Smooth muscle cell (in vitro differentiated cells): ENCODE results near the gene TAC4. TPM values are rescaled to one million over a fixed set of nuclear protein-coding genes. Genes with fewer than 3 reads are reported as not detected.

Source experiments
- DNase-seq: peaks from one replicate; lab custom pipeline; 2025; ENCODE audit not compliant: unreplicated experiment; lab: John Stamatoyannopoulos, UW
- H2AFZ ChIP-seq: fragments of 200-600 bp; sonication (generic); 2 replicates; pipeline ENCODE4 v1.6.0; 2016; ENCODE audit warnings: antibody characterized with exemption, low read depth, mild to moderate bottlenecking
- H3F3A ChIP-seq: fragments of 200-600 bp; sonication (generic); 2 replicates; pipeline ENCODE4 v1.6.0; 2017; ENCODE audit warnings: antibody characterized with exemption, low read depth
- H3K27ac ChIP-seq: fragments of 200-600 bp; sonication (generic); 2 replicates; pipeline ENCODE4 v1.5.1; 2016; ENCODE audit warnings: low read depth, mild to moderate bottlenecking
- H3K27me3 ChIP-seq: fragments of 200-600 bp; sonication (generic); 2 replicates; pipeline ENCODE4 v1.6.1; 2016; ENCODE audit warnings: low read depth, mild to moderate bottlenecking
- H3K36me3 ChIP-seq: fragments of 200-600 bp; sonication (generic); 2 replicates; pipeline ENCODE4 v1.5.1; 2016; ENCODE audit warnings: low read depth
- H3K4me1 ChIP-seq: fragments of 200-600 bp; sonication (generic); 2 replicates; pipeline ENCODE4 v1.5.1; 2016; ENCODE audit warnings: low read depth
- H3K4me2 ChIP-seq: fragments of 200-600 bp; sonication (generic); 2 replicates; pipeline ENCODE4 v1.6.0; 2016; ENCODE audit warnings: mild to moderate bottlenecking
- H3K4me3 ChIP-seq: fragments of 200-600 bp; sonication (generic); 2 replicates; pipeline ENCODE4 v1.5.1; 2016; ENCODE audit warnings: mild to moderate bottlenecking
- H3K79me2 ChIP-seq: fragments of 200-600 bp; sonication (generic); 2 replicates; pipeline ENCODE4 v1.6.0; 2016; ENCODE audit warnings: low read depth, mild to moderate bottlenecking
- H3K9ac ChIP-seq: fragments of 200-600 bp; sonication (generic); 2 replicates; pipeline ENCODE4 v1.6.0; 2016; ENCODE audit warnings: low read depth
- H3K9me3 ChIP-seq: fragments of 200-600 bp; sonication (generic); replicated peaks from 2 replicates; pipeline ENCODE4 v1.5.1; 2016; ENCODE audit warnings: low read depth
- H4K20me1 ChIP-seq: fragments of 200-600 bp; sonication (generic); 2 replicates; pipeline ENCODE4 v1.6.0; 2016; ENCODE audit warnings: low read depth
- WGBS: methylation state at CpG from one replicate; pipeline ENCODE4 v1.1.7; 2016; ENCODE audit warnings: low lambda C conversion rate; 5-methylcytosine and 5-hydroxymethylcytosine counted together
- polyA plus RNA-seq: library from polyadenylated mRNA; unstranded; fragments of >200 nt; fragmentation: Nextera tagmentation; extraction: Ambion mirVana; gene quantifications from 2 replicates; pipeline ENCODE4 v1.2.1, GENCODE V29; 2016
- total RNA-seq: library from RNA; depleted of rRNA; stranded (reverse); fragments of >200 nt; gene quantifications from 2 replicates; pipeline ENCODE4 v1.2.3, GENCODE V29; 2014
- TF ChIP-seq, protein P1 (sequence below): fragments of 200-600 bp; sonication (generic); IDR thresholded peaks from 2 replicates; pipeline ENCODE4 v1.5.1; 2017; ENCODE audit warnings: borderline replicate concordance, mild to moderate bottlenecking, antibody characterized with exemption; ENCODE audit not compliant: insufficient read depth, poor library complexity, severe bottlenecking

The TAC4 gene
- total and polyA plus RNA-seq, 2 experiments from 2014 or later = not detected

DNA sequence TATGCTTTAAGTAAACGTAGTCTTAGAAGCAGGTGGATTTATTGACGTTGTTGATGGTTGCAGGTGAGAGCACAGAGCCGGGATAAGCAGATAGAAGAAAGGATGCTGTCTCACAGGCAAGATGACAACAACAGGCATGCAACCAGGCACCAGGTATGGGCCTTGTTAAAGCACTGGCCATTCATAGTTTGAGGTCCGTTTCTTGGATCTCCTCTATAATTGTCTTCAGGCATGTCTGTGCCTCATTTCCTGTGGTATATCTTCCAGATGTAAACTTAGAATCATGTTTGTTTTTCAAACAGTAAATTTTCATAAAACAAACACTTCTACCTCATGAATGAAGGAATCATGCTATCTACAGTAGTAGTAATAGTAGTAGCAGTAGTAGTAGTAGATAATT, 38.8 kb downstream of the TAC4 start:
- TF ChIP-seq, protein P1, sequence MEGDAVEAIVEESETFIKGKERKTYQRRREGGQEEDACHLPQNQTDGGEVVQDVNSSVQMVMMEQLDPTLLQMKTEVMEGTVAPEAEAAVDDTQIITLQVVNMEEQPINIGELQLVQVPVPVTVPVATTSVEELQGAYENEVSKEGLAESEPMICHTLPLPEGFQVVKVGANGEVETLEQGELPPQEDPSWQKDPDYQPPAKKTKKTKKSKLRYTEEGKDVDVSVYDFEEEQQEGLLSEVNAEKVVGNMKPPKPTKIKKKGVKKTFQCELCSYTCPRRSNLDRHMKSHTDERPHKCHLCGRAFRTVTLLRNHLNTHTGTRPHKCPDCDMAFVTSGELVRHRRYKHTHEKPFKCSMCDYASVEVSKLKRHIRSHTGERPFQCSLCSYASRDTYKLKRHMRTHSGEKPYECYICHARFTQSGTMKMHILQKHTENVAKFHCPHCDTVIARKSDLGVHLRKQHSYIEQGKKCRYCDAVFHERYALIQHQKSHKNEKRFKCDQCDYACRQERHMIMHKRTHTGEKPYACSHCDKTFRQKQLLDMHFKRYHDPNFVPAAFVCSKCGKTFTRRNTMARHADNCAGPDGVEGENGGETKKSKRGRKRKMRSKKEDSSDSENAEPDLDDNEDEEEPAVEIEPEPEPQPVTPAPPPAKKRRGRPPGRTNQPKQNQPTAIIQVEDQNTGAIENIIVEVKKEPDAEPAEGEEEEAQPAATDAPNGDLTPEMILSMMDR = no peak
- Histone ChIP-seq H3F3A (no peaks in the 10 kb centered on the region), H4K20me1 (peaks cover 58% of the 10 kb centered on the region), H3K4me2 (no peak overlapping the region), H3K4me1 (no peaks in the 10 kb centered on the region), H3K9me3 (no peaks in the 10 kb centered on the region), H3K36me3 (peaks cover 12% of the 10 kb centered on the region), H3K9ac (no peak overlapping the region), H3K79me2 (peaks cover 20% of the 10 kb centered on the region), H3K27ac (no peak overlapping the region), H3K4me3 (no peak overlapping the region), H3K27me3 (no peaks in the 10 kb centered on the region), H2AFZ (no peak overlapping the region)
- no peak for DNase-seq
- 94% methylated on average over 4 of the region's 4 CpGs for WGBS

DNA sequence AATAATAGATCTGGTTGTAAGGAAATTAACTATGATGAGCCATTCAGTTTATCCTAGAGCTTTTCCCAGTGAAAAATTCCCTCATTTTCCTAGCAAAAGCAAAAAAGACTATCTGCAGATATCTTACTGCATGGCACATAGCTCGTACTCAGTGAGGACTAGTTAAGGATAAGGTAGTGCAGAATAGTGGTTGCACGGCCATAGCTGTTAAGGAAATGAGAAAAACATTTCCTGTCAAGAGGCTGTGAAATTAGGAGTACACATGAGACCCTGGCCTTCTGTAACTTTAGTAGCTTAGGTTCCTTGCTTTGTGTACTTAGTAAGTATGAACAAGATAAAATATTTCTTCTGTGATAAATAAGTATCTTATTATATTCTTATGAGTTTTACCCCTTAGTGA, 49.1 kb downstream of the TAC4 start:
- Histone ChIP-seq H3K27ac (no peak overlapping the region), H3F3A (no peaks in the 10 kb centered on the region), H4K20me1 (peaks cover 87% of the 10 kb centered on the region), H3K4me3 (no peak overlapping the region), H3K9me3 (no peaks in the 10 kb centered on the region), H3K36me3 (peaks cover 30% of the 10 kb centered on the region), H3K27me3 (no peaks in the 10 kb centered on the region), H2AFZ (no peak overlapping the region), H3K9ac (no peak overlapping the region), H3K4me2 (no peak overlapping the region), H3K4me1 (no peaks in the 10 kb centered on the region), H3K79me2 (peaks cover 76% of the 10 kb centered on the region)
- TF ChIP-seq, protein P1 = no peak
- WGBS = 97% methylated on average over 2 of the region's 2 CpGs
- DNase-seq = no peak

DNA sequence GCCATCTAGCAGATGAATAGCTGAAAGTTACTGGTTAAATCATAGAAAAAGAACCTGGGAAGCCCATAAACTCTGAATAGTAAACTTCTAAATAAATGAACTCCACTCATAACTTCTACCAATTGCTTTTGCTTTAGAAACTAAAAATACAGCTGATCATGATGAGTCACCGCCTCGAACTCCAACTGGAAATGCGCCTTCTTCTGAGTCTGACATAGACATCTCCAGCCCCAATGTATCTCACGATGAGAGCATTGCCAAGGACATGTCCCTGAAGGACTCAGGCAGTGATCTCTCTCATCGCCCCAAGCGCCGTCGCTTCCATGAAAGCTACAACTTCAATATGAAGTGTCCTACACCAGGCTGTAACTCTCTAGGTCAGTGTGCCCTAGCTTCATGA, 49.7 kb downstream of the TAC4 start:
- TF ChIP-seq, protein P1 = no peak
- Histone ChIP-seq H3K79me2 (peaks cover 82% of the 10 kb centered on the region), H3K27ac (no peak overlapping the region), H3K4me3 (no peak overlapping the region), H3K4me2 (no peak overlapping the region), H3K9me3 (no peaks in the 10 kb centered on the region), H4K20me1 (peaks cover 92% of the 10 kb centered on the region), H3K4me1 (no peaks in the 10 kb centered on the region), H3K27me3 (no peaks in the 10 kb centered on the region), H3F3A (no peaks in the 10 kb centered on the region), H2AFZ (no peak overlapping the region), H3K9ac (no peak overlapping the region), H3K36me3 (peaks cover 32% of the 10 kb centered on the region)
- DNase-seq = no peak
- WGBS = 95% methylated on average over 8 of the region's 8 CpGs

DNA sequence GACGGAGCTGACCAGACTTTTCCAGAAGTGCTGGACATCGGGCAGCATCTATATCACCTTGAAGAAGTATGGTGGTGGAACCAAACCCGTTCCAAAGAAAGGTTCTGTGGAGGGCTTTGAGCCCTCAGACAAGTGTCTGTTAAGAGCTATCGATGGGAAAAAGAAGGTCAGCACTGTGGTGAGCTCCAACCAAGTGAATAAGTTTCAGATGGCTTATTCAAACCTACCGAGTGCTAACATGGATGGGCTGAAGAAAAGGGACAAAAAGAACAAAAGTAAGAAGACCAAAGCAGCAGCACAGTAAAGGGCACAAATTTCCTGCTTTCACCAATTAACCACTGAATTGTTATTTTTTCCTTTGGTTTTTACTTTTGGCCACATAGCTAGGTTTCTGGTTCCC, 52.5 kb downstream of the TAC4 start:
- no peak overlapping the region for H3K9ac ChIP-seq
- WGBS = 96% methylated on average over 5 of the region's 5 CpGs
- peaks cover 27% of the 10 kb centered on the region for H3K36me3 ChIP-seq
- H3K4me2 ChIP-seq = no peak overlapping the region
- H3K79me2 ChIP-seq = peaks cover 83% of the 10 kb centered on the region
- no peak overlapping the region for H3K4me3 ChIP-seq
- no peak overlapping the region for H2AFZ ChIP-seq
- no peak overlapping the region for H3K27ac ChIP-seq
- DNase-seq = no peak
- TF ChIP-seq, protein P1 = no peak
- H3K4me1 ChIP-seq = peaks cover 4% of the 10 kb centered on the region
- peaks cover 92% of the 10 kb centered on the region for H4K20me1 ChIP-seq
- H3F3A ChIP-seq = no peaks in the 10 kb centered on the region
- H3K27me3 ChIP-seq = no peaks in the 10 kb centered on the region
- H3K9me3 ChIP-seq = no peaks in the 10 kb centered on the region
